ENCODE measurements around the gene GADD45GIP1. TPM values are rescaled to one million over a fixed set of nuclear protein-coding genes. Genes with fewer than 3 reads are reported as not detected.

The GADD45GIP1 gene
- total RNA-seq, 1 donor from 2014 or later: 20.8 TPM

- Mint-ChIP-seq H3K27me3 (ENCODE audit: unreplicated experiment) (peaks cover 2% of the 10 kb centered on the region), H3K4me1 (ENCODE audit: unreplicated experiment) (no peaks in the 10 kb centered on the region), H3K9me3 (ENCODE audit: unreplicated experiment) (no peaks in the 10 kb centered on the region), H3K36me3 (ENCODE audit: low read depth, unreplicated experiment) (peaks cover 3% of the 10 kb centered on the region), H3K27ac (ENCODE audit: unreplicated experiment) (no peak overlapping the region), H3K4me3 (ENCODE audit: unreplicated experiment) (peak overlapping the region; percentile 32)
- DNase-seq (ENCODE audit: low spot score): no peak
- no peak for TF ChIP-seq CTCF (IDR thresholded peaks at IDR 0.05; ENCODE audit: unreplicated experiment)
These were observed 13.2 kb upstream of the GADD45GIP1 start for GRCh38 chr19:12970070-12970820.

- Mint-ChIP-seq H3K4me1 (ENCODE audit: unreplicated experiment) (peaks cover 3% of the 10 kb centered on the region), H3K27me3 (ENCODE audit: unreplicated experiment) (peaks cover 4% of the 10 kb centered on the region), H3K4me3 (ENCODE audit: unreplicated experiment) (peak within 1 kb of the TSS; percentile 32), H3K9me3 (ENCODE audit: unreplicated experiment) (no peaks in the 10 kb centered on the region), H3K36me3 (ENCODE audit: low read depth, unreplicated experiment) (peaks cover 3% of the 10 kb centered on the region), H3K27ac (ENCODE audit: unreplicated experiment) (no peak within 1 kb of the TSS)
- no peak for TF ChIP-seq CTCF (IDR thresholded peaks at IDR 0.05; ENCODE audit: unreplicated experiment)
- no peak for DNase-seq (ENCODE audit: low spot score)
These were observed 12.4 kb upstream of the GADD45GIP1 start, which contains the start of gene DAND5 for GRCh38 chr19:12969292-12969988. Gene DAND5 (plus strand): TSS chr19:12969576. CDS start chr19:12969661, 85 bp downstream.

- Mint-ChIP-seq H3K4me3 (ENCODE audit: unreplicated experiment) (no peak overlapping the region), H3K4me1 (ENCODE audit: unreplicated experiment) (peaks cover 3% of the 10 kb centered on the region), H3K27ac (ENCODE audit: unreplicated experiment) (no peak overlapping the region), H3K9me3 (ENCODE audit: unreplicated experiment) (no peaks in the 10 kb centered on the region), H3K27me3 (ENCODE audit: unreplicated experiment) (peaks cover 4% of the 10 kb centered on the region), H3K36me3 (ENCODE audit: low read depth, unreplicated experiment) (peaks cover 3% of the 10 kb centered on the region)
- DNase-seq (ENCODE audit: low spot score): no peak
- TF ChIP-seq CTCF (IDR thresholded peaks at IDR 0.05; ENCODE audit: unreplicated experiment): no peak
These were observed 10.9 kb upstream of the GADD45GIP1 start for GRCh38 chr19:12967907-12968306.

- H3K4me3 Mint-ChIP-seq (ENCODE audit: unreplicated experiment): peak overlapping the region; percentile 62
- peaks cover 3% of the 10 kb centered on the region for H3K4me1 Mint-ChIP-seq (ENCODE audit: unreplicated experiment)
- H3K9me3 Mint-ChIP-seq (ENCODE audit: unreplicated experiment): no peaks in the 10 kb centered on the region
- peaks cover 3% of the 10 kb centered on the region for H3K36me3 Mint-ChIP-seq (ENCODE audit: low read depth, unreplicated experiment)
- no peak for DNase-seq (ENCODE audit: low spot score)
- no peak overlapping the region for H3K27ac Mint-ChIP-seq (ENCODE audit: unreplicated experiment)
- peaks cover 5% of the 10 kb centered on the region for H3K27me3 Mint-ChIP-seq (ENCODE audit: unreplicated experiment)
- no peak for TF ChIP-seq CTCF (IDR thresholded peaks at IDR 0.05; ENCODE audit: unreplicated experiment)
These were observed 8.8 kb upstream of the GADD45GIP1 start for GRCh38 chr19:12965812-12966135.
